HCT116 (cell line): ENCODE data around the gene ITPR1. TPM values are rescaled to one million over a fixed set of nuclear protein-coding genes. Genes with fewer than 3 reads are reported as not detected.

Experiments used
- ATAC-seq: fragments of 200-7000 bp; cut with Tn5 transposase; 2 replicates; pipeline ENCODE4 v1.9.1; 2020; ENCODE audit warnings: mild to moderate bottlenecking, moderate library complexity
- BruUV-seq: library from RNA; stranded (reverse); fragments of 400-500 nt; replicated peaks from 2 replicates; lab custom pipeline; 2021; lab: Mats Ljungman, UMichigan
- CTCF ChIA-PET: fragments of 300-600 bp; sonication (Branson Sonifier 250); formaldehyde crosslinking; loops from one replicate; lab custom pipeline; 2021; ENCODE audit warnings: antibody characterized with exemption; lab: Charles Lee
- POLR2A ChIA-PET: fragments of 300-600, 350-600 bp; sonication (Branson Sonifier 250); formaldehyde crosslinking; loops from one replicate; lab custom pipeline; 2021; ENCODE audit warnings: antibody characterized with exemption; lab: Charles Lee
- RAD21 ChIA-PET, 2 experiments: fragments of 300-600 bp; sonication (Branson Sonifier 250); formaldehyde crosslinking; loops; one replicate each; lab custom pipeline; 2023; ENCODE audit warnings: low total read pairs in 2 of 2; ENCODE audit not compliant: uncharacterized antibody in 2 of 2, unreplicated experiment in 2 of 2, low non-redundant PET in 1 of 2; lab: Charles Lee
- DNase-seq: peaks from one replicate; pipeline ENCODE4 v3.0.0-alpha.2; 2010; ENCODE audit warnings: low read depth, low spot score
- H2AFZ ChIP-seq: fragments of 200-600 bp; shearing (Covaris generic), sonication (generic); 2 replicates; pipeline ENCODE4 v1.6.1; 2017; ENCODE audit warnings: low read depth, mixed run types, mixed read lengths, antibody characterized with exemption, low read length; ENCODE audit not compliant: poor library complexity, severe bottlenecking
- H3K27ac ChIP-seq: 2 replicates; pipeline ENCODE4 v1.5.1; 2012; ENCODE audit warnings: low read depth, low read length
- H3K27me3 ChIP-seq: fragments of 200-600 bp; sonication (generic); 2 replicates; pipeline ENCODE4 v1.6.1; 2016; ENCODE audit warnings: mixed run types, low read length, mixed read lengths; ENCODE audit not compliant: insufficient read depth
- H3K36me3 ChIP-seq, 2 experiments: fragments of 200-500 bp in 1 of 2; fragments of 200-600 bp in 1 of 2; sonication (Bioruptor generic) in 1 of 2; sonication (generic) in 1 of 2; 2 replicates each; pipeline versions ENCODE4 v1.5.1 to v1.6.1; 2014 to 2016; ENCODE audit warnings: low read length in 2 of 2, inconsistent platforms in 1 of 2, mixed read lengths in 1 of 2, mixed run types in 1 of 2; ENCODE audit not compliant: insufficient read depth in 2 of 2, control insufficient read depth in 1 of 2
- H3K4me1 ChIP-seq, 2 experiments: fragments of 200-600 bp in 1 of 2; sonication (generic) in 1 of 2; 2 replicates each; pipeline versions ENCODE4 v1.5.1 to v1.6.1; 2012 to 2017; ENCODE audit warnings: low read length in 2 of 2, inconsistent platforms in 1 of 2, mild to moderate bottlenecking in 1 of 2, mixed read lengths in 1 of 2, mixed run types in 1 of 2, moderate library complexity in 1 of 2; ENCODE audit not compliant: insufficient read depth in 2 of 2, control insufficient read depth in 1 of 2
- H3K4me2 ChIP-seq: fragments of 200-600 bp; sonication (generic); 2 replicates; pipeline ENCODE4 v1.6.1; 2017; ENCODE audit warnings: mixed run types, low read length, mixed read lengths
- H3K4me3 ChIP-seq, 2 experiments: fragments of 200-600 bp in 1 of 2; sonication (generic) in 1 of 2; replicated peaks in 1 of 2; 2 replicates each; pipeline ENCODE4 v1.5.1; 2011 to 2016; ENCODE audit warnings: low read length in 2 of 2, control low read depth in 1 of 2, low read depth in 1 of 2, mild to moderate bottlenecking in 1 of 2, mixed read lengths in 1 of 2, mixed run types in 1 of 2
- H3K79me2 ChIP-seq: fragments of 200-600 bp; sonication (generic); 2 replicates; pipeline ENCODE4 v1.6.1; 2017; ENCODE audit warnings: mild to moderate bottlenecking, mixed run types, low read length, moderate library complexity, mixed read lengths; ENCODE audit not compliant: insufficient read depth
- H3K9ac ChIP-seq: fragments of 200-600 bp; sonication (generic); 2 replicates; pipeline ENCODE4 v1.6.1; 2016; ENCODE audit warnings: low read length, mixed read lengths
- H3K9me2 ChIP-seq: fragments of 200-600 bp; sonication (generic), shearing (Covaris generic); 2 replicates; pipeline ENCODE4 v1.6.1; 2017; ENCODE audit warnings: mixed run types, mild to moderate bottlenecking, moderate library complexity; ENCODE audit not compliant: insufficient read depth
- H3K9me3 ChIP-seq, 2 experiments: fragments of 200-500 bp in 1 of 2; fragments of 200-600 bp in 1 of 2; sonication (Bioruptor generic) in 1 of 2; sonication (generic) in 1 of 2; 2 replicates each; pipeline ENCODE4 v1.6.1; 2014 to 2017; ENCODE audit warnings: low read length in 2 of 2, mixed read lengths in 2 of 2, inconsistent platforms in 1 of 2, low read depth in 1 of 2, mild to moderate bottlenecking in 1 of 2, mixed run types in 1 of 2, moderate library complexity in 1 of 2; ENCODE audit not compliant: control insufficient read depth in 1 of 2, insufficient read depth in 1 of 2
- H4K20me1 ChIP-seq: fragments of 200-600 bp; sonication (generic), shearing (Covaris generic); 2 replicates; pipeline ENCODE4 v1.6.1; 2017; ENCODE audit warnings: mixed run types, mild to moderate bottlenecking, moderate library complexity; ENCODE audit not compliant: insufficient read depth
- EZH2phosphoT487 ChIP-seq: fragments of 200-600 bp; IDR thresholded peaks from 2 replicates; pipeline ENCODE4 v1.6.1; 2018; ENCODE audit warnings: antibody characterized with exemption, borderline replicate concordance
- FOSL1 ChIP-seq: IDR thresholded peaks from 2 replicates; pipeline ENCODE4 v1.6.1; 2012; ENCODE audit warnings: low read depth
- JUND ChIP-seq: IDR thresholded peaks from 2 replicates; pipeline ENCODE4 v1.6.1; 2012
- POLR2AphosphoS5 ChIP-seq: IDR thresholded peaks from 2 replicates; pipeline ENCODE4 v1.6.1; 2011; ENCODE audit warnings: mild to moderate bottlenecking, low read depth, low read length, moderate library complexity
- RAD21 ChIP-seq: IDR thresholded peaks from 2 replicates; pipeline ENCODE4 v1.6.1; 2012; ENCODE audit warnings: low read depth, mild to moderate bottlenecking
- REST ChIP-seq: IDR thresholded peaks from 2 replicates; pipeline ENCODE4 v1.6.1; 2012; ENCODE audit warnings: low read depth
- SIN3A ChIP-seq: IDR thresholded peaks from 2 replicates; pipeline ENCODE4 v1.6.1; 2012; ENCODE audit warnings: low read depth
- SP1 ChIP-seq: IDR thresholded peaks from 2 replicates; pipeline ENCODE4 v1.6.1; 2012; ENCODE audit warnings: low read depth
- TCF7L2 ChIP-seq: IDR thresholded peaks from 2 replicates; pipeline ENCODE4 v1.7.0; 2011; ENCODE audit warnings: borderline replicate concordance, inconsistent platforms; ENCODE audit not compliant: insufficient read depth, insufficient read length; ENCODE audit errors: extremely low read depth
- YY1 ChIP-seq: IDR thresholded peaks from 2 replicates; pipeline ENCODE4 v1.6.1; 2011; ENCODE audit warnings: low read length, low read depth, moderate library complexity, mild to moderate bottlenecking; ENCODE audit not compliant: insufficient replicate concordance; ENCODE audit errors: extremely low read depth
- ZBTB33 ChIP-seq: IDR thresholded peaks from 2 replicates; pipeline ENCODE4 v1.6.1; 2011; ENCODE audit warnings: mild to moderate bottlenecking, low read length, moderate library complexity; ENCODE audit not compliant: insufficient replicate concordance; ENCODE audit errors: extremely low read depth
- intact Hi-C: fragments of 100-400 bp; cut with micrococcal nuclease; formaldehyde crosslinking; loops from 2 replicates; pipeline ENCODE4 v1.10.0; 2022
- total RNA-seq: library from RNA; stranded (reverse); gene quantifications from one replicate; pipeline ENCODE4 v1.2.1, GENCODE V29; 2021; ENCODE audit not compliant: unreplicated experiment
- TF ChIP-seq, protein P1 (sequence below), 3 experiments: fragments of 200-600 bp in 1 of 3; sonication (generic) in 1 of 3; IDR thresholded peaks in 2 of 3; conservative IDR thresholded peaks in 1 of 3; 2 replicates each; pipeline ENCODE4 v1.5.1; 2012 to 2017; ENCODE audit warnings: low read depth in 2 of 3, low read length in 2 of 3, antibody characterized with exemption in 1 of 3, borderline replicate concordance in 1 of 3, control low read depth in 1 of 3, mild to moderate bottlenecking in 1 of 3, mixed read lengths in 1 of 3, mixed run types in 1 of 3, moderate library complexity in 1 of 3; ENCODE audit not compliant: insufficient read depth in 1 of 3

Gene ITPR1
- total RNA-seq, 1 experiment from 2014 or later, result 9.2 TPM

DNA sequence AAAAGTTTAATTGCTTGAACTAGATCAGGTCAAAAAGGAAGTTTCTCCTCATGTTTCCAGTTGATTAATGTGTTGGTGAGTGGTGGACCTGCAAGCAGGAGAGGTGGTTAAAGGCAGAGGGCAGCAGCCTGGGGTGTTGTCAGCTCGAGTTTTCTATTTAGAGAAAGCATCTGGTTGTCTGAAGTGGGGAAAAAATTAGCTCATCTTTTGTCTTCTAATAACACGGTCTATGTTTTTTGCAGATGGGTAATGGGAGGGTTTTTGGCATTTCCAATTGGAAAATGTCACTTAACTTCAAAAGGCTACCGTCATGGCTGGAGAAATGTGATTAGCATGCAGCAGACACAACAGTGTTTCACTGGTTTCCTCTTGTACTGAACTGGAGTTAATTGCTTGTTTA lies 122.6 kb downstream of the ITPR1 start (continued):
- no peak for TF ChIP-seq REST

GRCh38 chr3:4623421-4623999 lies 130.4 kb downstream of the ITPR1 start:
- CTCF ChIA-PET, result no interaction called here
- H3K9me3 ChIP-seq, result no peaks in the 10 kb centered on the region
- POLR2A ChIA-PET, result no interaction called here
- H3K36me3 ChIP-seq, result no peaks in the 10 kb centered on the region
- no TSS peak for BruUV-seq
- H3K27me3 ChIP-seq, result no peaks in the 10 kb centered on the region
- ATAC-seq (no peak), DNase-seq (no peak)
- H3K79me2 ChIP-seq, result no peaks in the 10 kb centered on the region
- H3K27ac ChIP-seq, result no peak overlapping the region
- H3K4me3 ChIP-seq, result no peak overlapping the region
- no peaks in the 10 kb centered on the region for H3K4me1 ChIP-seq
- RAD21 ChIA-PET, result no interaction called here
- H2AFZ ChIP-seq, result no peak overlapping the region
- no peak overlapping the region for H3K9ac ChIP-seq
- intact Hi-C loops, result no loop called here
- H3K9me2 ChIP-seq, result no peaks in the 10 kb centered on the region
- H4K20me1 ChIP-seq, result no peaks in the 10 kb centered on the region
- no peak overlapping the region for H3K4me2 ChIP-seq
- TF ChIP-seq, protein P1, sequence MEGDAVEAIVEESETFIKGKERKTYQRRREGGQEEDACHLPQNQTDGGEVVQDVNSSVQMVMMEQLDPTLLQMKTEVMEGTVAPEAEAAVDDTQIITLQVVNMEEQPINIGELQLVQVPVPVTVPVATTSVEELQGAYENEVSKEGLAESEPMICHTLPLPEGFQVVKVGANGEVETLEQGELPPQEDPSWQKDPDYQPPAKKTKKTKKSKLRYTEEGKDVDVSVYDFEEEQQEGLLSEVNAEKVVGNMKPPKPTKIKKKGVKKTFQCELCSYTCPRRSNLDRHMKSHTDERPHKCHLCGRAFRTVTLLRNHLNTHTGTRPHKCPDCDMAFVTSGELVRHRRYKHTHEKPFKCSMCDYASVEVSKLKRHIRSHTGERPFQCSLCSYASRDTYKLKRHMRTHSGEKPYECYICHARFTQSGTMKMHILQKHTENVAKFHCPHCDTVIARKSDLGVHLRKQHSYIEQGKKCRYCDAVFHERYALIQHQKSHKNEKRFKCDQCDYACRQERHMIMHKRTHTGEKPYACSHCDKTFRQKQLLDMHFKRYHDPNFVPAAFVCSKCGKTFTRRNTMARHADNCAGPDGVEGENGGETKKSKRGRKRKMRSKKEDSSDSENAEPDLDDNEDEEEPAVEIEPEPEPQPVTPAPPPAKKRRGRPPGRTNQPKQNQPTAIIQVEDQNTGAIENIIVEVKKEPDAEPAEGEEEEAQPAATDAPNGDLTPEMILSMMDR (IDR thresholded peaks at IDR 0.05 in 2 of 3, conservative IDR thresholded peaks at IDR 0.05 in 1 of 3; ENCODE audit: borderline replicate concordance in 1 of 3, insufficient read depth in 1 of 3, low read depth in 2 of 3, low read length in 2 of 3), result no peak
- TF ChIP-seq SIN3A, result no peak
- no peak for TF ChIP-seq SP1
- TF ChIP-seq ZBTB33, result no peak
- TF ChIP-seq RAD21, result no peak
- no peak for TF ChIP-seq POLR2AphosphoS5
- TF ChIP-seq REST, result no peak
- TF ChIP-seq EZH2phosphoT487, result no peak
- TF ChIP-seq YY1, result no peak
- no peak for TF ChIP-seq TCF7L2
- TF ChIP-seq JUND, result no peak
- TF ChIP-seq FOSL1, result no peak
